HG02610 (cell line): Measurements from ENCODE around the gene HS6ST3.

ENCODE experiments used
- ATAC-seq: cut with Tn5 transposase; IDR thresholded peaks from one replicate; pipeline ENCODE4 v1.9.1; 2021; ENCODE audit warnings: mild to moderate bottlenecking, moderate library complexity; ENCODE audit not compliant: unreplicated experiment

The HS6ST3 gene

GRCh38 chr13:96816261-96816660, 726.4 kb downstream of the HS6ST3 start:
- no peak for ATAC-seq

GRCh38 chr13:96816874-96817273, 727.0 kb downstream of the HS6ST3 start:
- no peak for ATAC-seq

GRCh38 chr13:96817336-96817941, 727.5 kb downstream of the HS6ST3 start:
- no peak for ATAC-seq

- no peak for ATAC-seq
Observed at GRCh38 chr13:96819375-96819774, 729.5 kb downstream of the HS6ST3 start.

- no peak for ATAC-seq
Observed at GRCh38 chr13:96821381-96821780, 731.5 kb downstream of the HS6ST3 start.

- ATAC-seq, result no peak
Observed at GRCh38 chr13:96821971-96822370, 732.1 kb downstream of the HS6ST3 start.

GRCh38 chr13:96822895-96823294, 733.0 kb downstream of the HS6ST3 start:
- peak; percentile 78 for ATAC-seq

- no peak for ATAC-seq
Observed at GRCh38 chr13:96824140-96824539, 734.2 kb downstream of the HS6ST3 start.

- no peak for ATAC-seq
Observed at GRCh38 chr13:96825653-96826052, 735.7 kb downstream of the HS6ST3 start.

GRCh38 chr13:96834626-96835025, 744.7 kb downstream of the HS6ST3 start:
- no peak for ATAC-seq

- ATAC-seq, result no peak
Observed at GRCh38 chr13:96835546-96835945, 745.6 kb downstream of the HS6ST3 start.

GRCh38 chr13:96836733-96837132, 746.8 kb downstream of the HS6ST3 start:
- ATAC-seq, result no peak

- no peak for ATAC-seq
Observed at GRCh38 chr13:96837809-96838208, 747.9 kb downstream of the HS6ST3 start.

GRCh38 chr13:96844195-96844594, 754.3 kb downstream of the HS6ST3 start:
- ATAC-seq, result no peak

- no peak for ATAC-seq
Observed at GRCh38 chr13:96844616-96845015, 754.7 kb downstream of the HS6ST3 start.

- ATAC-seq, result no peak
Observed at GRCh38 chr13:96848286-96848685, 758.4 kb downstream of the HS6ST3 start.

- no peak for ATAC-seq
Observed at GRCh38 chr13:96849091-96849490, 759.2 kb downstream of the HS6ST3 start.

GRCh38 chr13:96850538-96851145, 760.7 kb downstream of the HS6ST3 start:
- no peak for ATAC-seq

- no peak for ATAC-seq
Observed at GRCh38 chr13:96851856-96852445, 762.0 kb downstream of the HS6ST3 start.

GRCh38 chr13:96858133-96858826, 768.4 kb downstream of the HS6ST3 start:
- ATAC-seq, result no peak

- ATAC-seq, result no peak
Observed at GRCh38 chr13:96860882-96861281, 771.0 kb downstream of the HS6ST3 start.

GRCh38 chr13:96862093-96862492, 772.2 kb downstream of the HS6ST3 start:
- no peak for ATAC-seq
